Measurements from ENCODE around the gene PRUNE2. TPM values are rescaled to one million over a fixed set of nuclear protein-coding genes. Genes with fewer than 3 reads are reported as not detected.

Gene PRUNE2
- total and polyA plus RNA-seq, 11 donors, result 0.51 to 7.7 (median 1.4) TPM

GRCh38 chr9:76634356-76635054, 271.4 kb downstream of the PRUNE2 start:
- DNase-seq (no peak), ATAC-seq (no peak)
- Histone ChIP-seq H3K9me3 (no peaks in the 10 kb centered on the region), H3K4me3 (no peak overlapping the region), H3K4me1 (peaks cover 0 to 11% (median 0%) of the 10 kb centered on the region in 12 donors), H3K27me3 (no peaks in the 10 kb centered on the region), H3K27ac (no peak overlapping the region), H3K36me3 (peaks cover 0 to 3% (median 0%) of the 10 kb centered on the region in 9 donors)
- no peak for TF ChIP-seq POLR2A (IDR thresholded peaks at IDR 0.05)
- TF ChIP-seq, protein P1, sequence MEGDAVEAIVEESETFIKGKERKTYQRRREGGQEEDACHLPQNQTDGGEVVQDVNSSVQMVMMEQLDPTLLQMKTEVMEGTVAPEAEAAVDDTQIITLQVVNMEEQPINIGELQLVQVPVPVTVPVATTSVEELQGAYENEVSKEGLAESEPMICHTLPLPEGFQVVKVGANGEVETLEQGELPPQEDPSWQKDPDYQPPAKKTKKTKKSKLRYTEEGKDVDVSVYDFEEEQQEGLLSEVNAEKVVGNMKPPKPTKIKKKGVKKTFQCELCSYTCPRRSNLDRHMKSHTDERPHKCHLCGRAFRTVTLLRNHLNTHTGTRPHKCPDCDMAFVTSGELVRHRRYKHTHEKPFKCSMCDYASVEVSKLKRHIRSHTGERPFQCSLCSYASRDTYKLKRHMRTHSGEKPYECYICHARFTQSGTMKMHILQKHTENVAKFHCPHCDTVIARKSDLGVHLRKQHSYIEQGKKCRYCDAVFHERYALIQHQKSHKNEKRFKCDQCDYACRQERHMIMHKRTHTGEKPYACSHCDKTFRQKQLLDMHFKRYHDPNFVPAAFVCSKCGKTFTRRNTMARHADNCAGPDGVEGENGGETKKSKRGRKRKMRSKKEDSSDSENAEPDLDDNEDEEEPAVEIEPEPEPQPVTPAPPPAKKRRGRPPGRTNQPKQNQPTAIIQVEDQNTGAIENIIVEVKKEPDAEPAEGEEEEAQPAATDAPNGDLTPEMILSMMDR (IDR thresholded peaks at IDR 0.05), result no peak
- WGBS, 4 donors, result 92 to 99% (median 97%) methylated on average over 1 of the region's 1 CpG
- intact Hi-C loops (cut with DNase I), result loop anchor here in 1 of 10 donors (5.0 kb wide), 1 partner anchor 47 kb away; no protein-coding TSS in a partner anchor

DNA sequence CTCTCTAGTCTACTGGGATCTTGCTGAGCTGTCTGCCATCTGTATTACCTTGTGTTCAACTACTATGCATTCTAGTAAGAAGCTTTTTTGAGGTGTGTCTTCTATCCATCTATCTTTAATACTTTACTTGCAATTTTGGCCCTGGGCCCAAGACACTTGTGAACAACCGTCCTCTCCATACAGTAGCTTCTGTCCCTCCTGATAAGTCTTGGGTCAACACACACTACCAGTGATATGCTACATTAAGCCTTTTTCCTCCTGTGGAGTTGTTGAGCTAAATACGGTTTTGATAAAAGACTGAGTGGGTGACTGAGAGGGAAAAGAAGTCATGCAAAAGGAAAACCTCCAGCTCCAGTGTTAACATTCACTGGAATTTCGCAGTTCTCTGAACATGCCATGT, 275.0 kb downstream of the PRUNE2 start:
- Histone ChIP-seq H3K9me3 (no peaks in the 10 kb centered on the region), H3K27ac (no peak overlapping the region), H3K4me1 (peaks cover 0 to 18% (median 0%) of the 10 kb centered on the region in 12 donors), H3K27me3 (no peaks in the 10 kb centered on the region), H3K4me3 (no peak overlapping the region), H3K36me3 (no peaks in the 10 kb centered on the region)
- TF ChIP-seq POLR2A (IDR thresholded peaks at IDR 0.05), result no peak
- TF ChIP-seq, protein P1 (IDR thresholded peaks at IDR 0.05), result no peak
- 41 to 67% (median 49%) methylated on average over 3 of the region's 3 CpGs for WGBS, 4 donors
- DNase-seq (no peak), ATAC-seq (no peak)
- intact Hi-C loops (cut with DNase I), result no loop called here

DNA sequence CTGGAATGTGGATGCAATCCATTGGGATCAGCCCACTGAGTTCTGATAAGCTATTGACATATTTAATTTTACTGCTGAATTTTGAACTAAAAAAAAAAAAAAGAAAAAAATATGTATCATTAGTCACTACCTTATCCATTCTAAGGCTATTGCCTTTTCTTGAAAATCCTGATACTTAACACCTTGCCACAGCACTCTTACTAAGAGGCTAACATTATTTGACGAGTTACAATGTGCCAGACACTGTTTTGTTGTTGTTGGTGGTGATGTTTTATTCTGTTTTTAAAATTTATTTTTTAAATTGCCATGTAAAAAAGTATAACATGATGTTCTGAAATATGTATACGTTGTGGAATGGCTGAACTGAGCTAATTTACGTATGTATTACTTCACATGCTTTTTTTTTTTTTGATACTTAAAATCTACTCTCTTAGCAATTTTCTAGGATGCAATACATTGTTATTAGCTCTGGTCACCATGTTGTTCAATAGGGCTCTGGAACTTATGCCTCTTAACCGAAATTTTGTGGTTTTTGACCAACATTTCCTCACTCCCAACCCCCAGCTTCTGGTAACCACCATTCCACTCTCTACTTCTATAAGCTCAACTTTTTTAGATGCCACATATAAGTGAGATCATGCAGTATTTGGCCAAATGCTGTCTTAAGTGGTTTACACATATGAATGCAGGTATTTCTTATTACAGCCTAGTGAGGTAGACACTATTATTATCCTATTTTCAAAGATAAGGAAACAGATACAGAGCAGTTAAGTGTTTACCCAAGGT, 276.5 kb downstream of the PRUNE2 start:
- WGBS, 4 donors, result 82 to 89% (median 86%) methylated on average over 4 of the region's 4 CpGs

More for the DNA sequence above, 276.5 kb downstream of the PRUNE2 start:
- H3K27me3 ChIP-seq, result no peaks in the 10 kb centered on the region
- TF ChIP-seq, protein P1 (IDR thresholded peaks at IDR 0.05), result no peak
- no peak for TF ChIP-seq POLR2A (IDR thresholded peaks at IDR 0.05)
- intact Hi-C loops (cut with DNase I), result no loop called here
- no peaks in the 10 kb centered on the region for H3K9me3 ChIP-seq
- no peak overlapping the region for H3K4me3 ChIP-seq
- peaks cover 0 to 18% (median 0%) of the 10 kb centered on the region in 12 donors for H3K4me1 ChIP-seq
- DNase-seq (no peak), ATAC-seq (no peak)
- H3K27ac ChIP-seq, result no peak overlapping the region
- no peaks in the 10 kb centered on the region for H3K36me3 ChIP-seq

Measured in heart left ventricle (tissue), 16 donors.